Renal cortex interstitium (tissue), 11 donors: ENCODE measurements around the gene GRK7. TPM values are rescaled to one million over a fixed set of nuclear protein-coding genes. Genes with fewer than 3 reads are reported as not detected.
"Not testable (repeated sequence)": the region's sequence is repeated elsewhere in the genome, so short reads cannot be mapped to it uniquely, and the experiment has no call there.

Source experiments
- DNase-seq, 11 donors: peaks; one replicate each; pipeline ENCODE4 v3.0.0-alpha.2; 2013; ENCODE audit warnings: low read depth in 9 of 11, low spot score in 4 of 11; ENCODE audit errors: extremely low read depth in 1 of 11
- polyA plus RNA-seq, 3 donors: library from polyadenylated mRNA; unstranded; fragments of 120-200 nt; gene quantifications; one replicate each; pipeline ENCODE4 v1.2.1, GENCODE V29; 2013; ENCODE audit not compliant: insufficient read length in 3 of 3

GRK7 gene
- polyA plus RNA-seq, 3 donors: 0.11 to 0.21 TPM; not detected in 1

DNA sequence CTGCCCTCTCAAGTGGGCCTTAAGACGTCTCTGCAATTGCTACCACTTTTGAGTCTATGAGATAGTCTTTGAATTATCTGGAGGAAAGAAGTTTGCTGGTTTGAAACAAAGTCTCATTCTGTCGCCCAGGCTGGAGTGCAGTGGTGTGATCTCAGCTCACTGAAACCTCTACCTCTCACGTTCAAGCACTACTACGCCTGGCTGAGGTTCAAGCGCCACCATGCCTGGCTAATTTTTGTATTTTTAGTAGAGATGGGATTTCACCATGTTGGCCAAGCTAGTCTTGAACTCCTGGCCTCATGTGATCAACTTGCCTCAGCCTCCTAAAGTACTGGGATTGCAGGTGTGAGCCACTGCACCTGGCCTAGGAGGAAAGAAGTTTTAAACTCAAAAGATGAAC lies 25.5 kb downstream of the GRK7 start:
- DNase-seq: not testable (repeated sequence)

DNA sequence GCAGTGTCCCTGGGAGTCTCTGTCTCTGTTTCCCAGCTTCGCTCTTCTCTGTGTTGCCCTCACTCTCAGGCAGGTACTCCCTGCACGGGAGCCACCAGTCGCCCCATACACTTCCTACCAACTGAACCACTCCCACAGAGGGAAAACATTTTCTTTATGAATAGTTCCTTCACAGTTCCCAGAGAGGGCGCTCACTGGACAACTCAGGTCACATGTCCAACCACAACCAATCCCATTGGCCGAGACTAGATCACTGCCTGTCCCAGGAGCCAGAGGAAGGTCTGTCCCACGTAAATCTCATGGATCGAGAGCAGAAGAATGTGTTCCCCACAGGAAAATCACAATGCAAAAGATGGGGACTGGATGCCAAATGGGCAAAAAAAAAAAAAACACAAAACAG lies 26.1 kb downstream of the GRK7 start:
- DNase-seq: no peak

DNA sequence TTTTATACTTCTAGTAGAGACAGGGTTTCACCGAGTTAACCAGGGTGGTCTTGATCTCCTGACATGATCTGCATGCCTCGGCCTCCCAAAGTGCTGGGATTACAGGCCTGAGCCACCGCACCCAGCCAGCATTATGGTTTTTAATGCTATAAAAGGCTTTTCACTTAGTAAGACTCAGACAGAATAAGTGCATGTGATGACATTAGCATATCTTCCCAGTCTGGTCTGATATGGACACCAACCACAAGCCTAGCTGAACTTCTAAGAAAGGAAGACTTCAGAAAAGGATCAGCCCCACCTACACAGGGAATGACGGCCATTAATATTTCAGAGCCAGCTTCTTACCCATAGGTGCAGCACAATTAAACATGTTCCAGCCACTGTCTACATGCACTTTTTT lies 27.0 kb downstream of the GRK7 start:
- no peak for DNase-seq

DNA sequence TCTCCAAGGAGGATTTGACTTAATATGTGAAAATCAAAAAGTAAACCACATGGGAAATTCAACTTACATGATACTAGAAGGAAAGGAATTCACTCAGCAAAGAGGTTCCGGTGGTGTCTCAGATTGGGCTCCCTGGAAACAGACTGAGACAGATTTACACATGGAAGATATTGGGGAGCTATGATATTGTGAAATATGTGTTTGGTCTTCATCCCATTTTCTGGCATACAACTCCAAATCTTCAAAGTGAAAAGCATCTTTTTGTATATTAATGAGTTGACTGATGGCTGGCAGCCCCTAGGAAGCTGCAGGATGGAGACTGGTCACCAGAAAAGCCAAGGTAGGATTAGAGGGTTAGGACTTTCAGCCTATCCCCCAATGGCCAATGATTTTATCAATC lies 29.3 kb downstream of the GRK7 start:
- no peak for DNase-seq

DNA sequence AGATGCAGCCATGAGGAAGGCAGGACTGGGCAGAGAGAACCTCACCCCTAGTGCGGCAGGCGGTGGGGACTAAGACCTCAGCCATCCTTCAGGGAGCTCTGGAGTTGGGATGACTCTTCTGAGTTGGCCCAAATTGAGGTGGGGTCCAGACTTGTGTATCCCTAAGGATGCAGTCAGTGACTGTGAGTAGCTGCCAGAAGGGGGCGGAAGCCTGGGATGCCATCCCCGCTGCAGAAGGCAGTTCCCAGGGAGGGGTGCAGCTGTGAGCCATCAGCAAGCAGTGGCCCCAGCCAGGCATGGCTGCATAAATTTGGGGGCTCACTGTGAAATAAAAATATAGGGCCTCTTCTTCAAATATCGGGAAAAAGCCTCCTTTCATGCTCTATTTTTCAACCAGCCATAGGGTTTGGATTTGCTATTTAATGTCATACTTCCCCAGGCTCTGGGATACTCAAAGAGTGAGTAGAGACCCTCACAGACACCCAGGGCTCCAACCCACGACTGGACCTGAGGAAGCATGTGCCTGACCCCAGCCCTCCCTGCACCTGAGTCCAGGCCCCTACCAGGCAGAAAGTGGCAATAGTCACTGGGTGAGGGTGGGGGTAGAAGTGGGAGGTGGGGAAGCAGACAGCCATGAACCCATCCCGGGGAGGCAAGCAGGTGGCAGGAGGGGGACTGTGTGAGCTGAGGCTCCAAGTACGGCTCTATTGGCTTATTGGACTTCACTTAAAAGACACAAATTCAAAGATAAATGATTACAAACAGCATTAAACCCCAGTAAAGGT lies 30.5 kb downstream of the GRK7 start:
- no peak for DNase-seq

DNA sequence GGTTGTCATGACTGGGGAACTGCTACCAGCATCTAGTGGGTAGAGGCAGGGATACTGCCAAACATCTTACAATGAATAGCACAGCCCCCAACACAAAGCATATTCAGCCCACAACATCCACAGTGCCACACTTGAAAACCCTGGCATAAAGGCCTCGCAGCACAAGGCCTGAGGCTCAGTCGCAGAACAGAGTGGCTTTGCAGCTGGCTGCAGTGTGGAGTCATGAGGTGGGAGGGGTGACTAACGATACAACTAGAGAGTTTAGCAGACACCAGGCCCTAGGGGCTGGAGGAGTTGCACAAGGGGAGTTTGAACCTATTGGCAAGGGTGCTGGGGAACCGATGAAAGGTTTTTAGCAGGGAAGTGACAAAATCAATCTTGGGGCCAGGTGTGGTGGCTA lies 32.1 kb downstream of the GRK7 start:
- no peak for DNase-seq

DNA sequence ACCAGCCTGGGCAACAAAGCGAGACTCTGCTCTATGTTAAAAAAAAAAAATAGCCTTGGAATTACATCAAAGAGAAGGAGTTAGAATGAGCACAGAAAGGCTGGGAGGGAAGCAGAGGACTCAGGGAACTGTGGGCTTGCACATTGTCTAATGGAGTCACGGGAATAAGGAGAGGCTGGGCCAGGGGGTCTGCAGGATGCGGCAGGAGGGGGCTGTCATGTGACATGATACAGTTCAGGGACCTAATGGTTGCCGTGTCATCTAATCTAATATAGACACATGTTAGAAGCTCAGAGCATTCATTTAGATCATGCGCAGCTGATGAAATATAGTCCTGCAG lies 32.5 kb downstream of the GRK7 start:
- DNase-seq: no peak

DNA sequence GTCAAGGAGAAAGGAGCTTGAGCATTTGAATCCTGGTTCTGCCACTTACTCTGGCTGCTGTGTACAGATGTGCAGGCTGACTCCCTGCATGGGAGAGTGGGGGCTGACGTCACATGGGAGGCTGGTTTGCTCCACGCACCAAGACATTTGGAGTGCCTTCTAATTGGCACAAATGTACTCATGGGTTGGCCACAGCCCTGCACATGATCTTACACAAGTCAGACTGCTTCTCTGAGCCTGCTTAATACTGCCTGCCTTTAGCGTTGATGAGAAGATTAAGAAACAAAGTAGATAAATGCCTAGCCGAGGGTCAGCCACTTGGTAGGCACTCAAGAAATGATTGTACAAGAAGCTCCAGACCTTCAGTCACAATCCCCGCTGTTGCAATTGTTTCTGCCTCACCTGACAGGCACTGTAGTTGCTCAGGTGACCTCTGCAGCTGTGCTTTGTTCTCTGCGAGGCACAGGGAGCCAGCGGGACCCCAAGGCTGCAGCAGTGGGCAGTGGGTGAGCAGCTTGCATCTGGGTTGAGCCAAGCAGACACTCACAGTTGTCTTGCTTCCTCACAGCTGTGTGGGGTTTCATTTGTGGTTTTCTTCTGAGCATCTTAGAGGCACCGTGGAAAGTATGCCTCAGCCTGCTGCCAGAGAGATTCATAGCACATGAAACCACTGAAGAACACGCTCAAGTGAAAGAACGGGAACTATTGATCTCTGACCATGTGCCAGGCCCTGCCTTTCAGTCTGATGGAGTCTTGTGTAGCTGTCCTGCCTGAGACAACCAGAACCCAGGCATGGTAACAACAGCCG lies 33.1 kb downstream of the GRK7 start:
- no peak for DNase-seq

DNA sequence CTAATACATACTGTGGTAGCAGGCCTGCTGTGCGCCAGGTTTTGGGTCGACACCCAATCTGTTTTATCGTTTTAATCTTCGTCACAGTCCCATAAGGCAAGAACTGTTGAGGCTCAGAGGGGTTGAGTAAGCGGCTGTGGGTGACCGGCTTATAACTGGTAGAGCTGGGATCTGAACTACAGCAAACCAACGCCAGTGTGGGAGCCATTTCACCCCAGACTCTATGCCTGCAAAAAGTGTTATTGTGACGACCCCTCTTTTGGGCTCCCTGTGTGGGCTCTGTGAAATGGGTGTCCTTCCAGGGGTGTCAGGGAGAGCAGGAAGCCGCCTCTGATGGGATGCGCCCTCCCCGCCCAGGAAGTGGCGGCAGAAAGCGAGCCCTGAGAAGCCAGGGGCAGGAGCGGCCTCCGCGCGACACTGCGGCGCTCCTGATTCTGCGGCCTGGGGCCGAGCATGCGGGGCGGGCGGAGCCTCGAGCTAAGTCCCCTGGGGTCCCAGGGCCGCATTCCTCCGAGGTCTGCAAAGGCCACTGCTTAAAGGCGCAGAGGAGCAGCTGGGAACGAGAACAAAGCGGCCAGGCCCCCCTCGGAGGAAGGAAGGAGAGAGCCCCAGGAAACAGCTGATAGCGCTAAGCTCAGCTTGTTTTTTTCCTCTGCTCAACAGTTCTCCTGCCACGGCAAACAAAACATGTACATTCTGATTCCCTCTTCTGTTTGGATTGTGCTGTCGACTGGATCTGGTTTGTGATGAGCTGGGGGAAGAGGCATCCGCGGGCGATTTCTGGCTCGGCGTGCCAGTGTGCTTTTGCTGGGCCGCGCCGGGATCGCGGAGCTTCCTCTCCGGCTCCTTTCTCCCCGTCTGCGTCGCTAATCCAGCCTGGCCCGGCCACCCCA lies 33.9 kb downstream of the GRK7 start:
- peak in 8 of 11 donors; percentile 49 to 68 (median 56) for DNase-seq

DNA sequence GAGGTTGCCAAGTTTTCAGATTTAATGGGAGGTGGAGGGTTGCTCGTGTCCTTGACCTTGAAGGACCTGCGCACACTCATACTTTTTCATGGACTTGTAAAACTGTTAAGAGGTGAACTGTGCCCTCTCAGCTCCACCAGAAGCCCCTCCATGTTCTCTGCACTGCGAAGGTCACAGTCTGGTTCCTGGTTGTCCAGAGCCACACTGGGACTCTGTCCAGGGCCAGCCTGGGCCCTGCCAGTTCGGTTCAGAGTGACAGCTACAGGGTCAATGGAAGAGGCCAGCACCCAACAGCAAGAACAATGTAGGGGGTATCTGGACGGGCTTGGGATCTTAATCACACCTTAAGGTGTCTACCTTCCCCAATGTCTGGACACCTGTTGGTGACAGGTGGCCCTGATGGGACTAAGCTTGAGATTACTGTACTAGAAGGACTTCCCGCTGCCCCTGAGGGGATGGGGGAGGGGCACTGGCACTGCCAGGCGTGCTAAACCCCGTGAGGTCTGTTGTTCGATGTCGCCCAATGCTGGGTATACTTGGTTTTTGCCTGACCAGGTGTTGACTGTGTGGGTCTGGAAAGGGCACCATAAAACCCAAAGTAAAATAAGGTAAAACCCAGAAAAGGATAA lies 34.7 kb downstream of the GRK7 start:
- no peak for DNase-seq

DNA sequence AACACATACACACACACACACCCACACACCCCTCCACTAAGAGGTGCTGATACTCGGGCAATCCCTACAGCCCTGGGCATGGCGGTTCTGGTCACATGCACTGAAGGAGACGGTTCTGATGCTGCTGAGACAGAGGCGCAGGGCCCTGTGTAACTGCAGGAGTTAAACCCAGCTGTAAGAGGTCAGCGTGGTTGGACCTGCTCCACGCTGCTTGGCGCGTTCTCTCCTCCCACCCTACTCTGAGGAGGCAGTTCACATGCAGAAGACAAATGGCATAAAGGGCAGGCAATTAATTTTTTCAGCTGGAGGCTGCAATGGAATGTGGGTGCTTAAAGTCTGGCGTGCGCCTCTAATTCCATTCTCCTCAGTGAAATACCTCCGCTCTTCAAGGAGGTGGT lies 35.2 kb downstream of the GRK7 start:
- peak in 3 of 11 donors; percentile 43 to 46 (median 45) for DNase-seq

DNA sequence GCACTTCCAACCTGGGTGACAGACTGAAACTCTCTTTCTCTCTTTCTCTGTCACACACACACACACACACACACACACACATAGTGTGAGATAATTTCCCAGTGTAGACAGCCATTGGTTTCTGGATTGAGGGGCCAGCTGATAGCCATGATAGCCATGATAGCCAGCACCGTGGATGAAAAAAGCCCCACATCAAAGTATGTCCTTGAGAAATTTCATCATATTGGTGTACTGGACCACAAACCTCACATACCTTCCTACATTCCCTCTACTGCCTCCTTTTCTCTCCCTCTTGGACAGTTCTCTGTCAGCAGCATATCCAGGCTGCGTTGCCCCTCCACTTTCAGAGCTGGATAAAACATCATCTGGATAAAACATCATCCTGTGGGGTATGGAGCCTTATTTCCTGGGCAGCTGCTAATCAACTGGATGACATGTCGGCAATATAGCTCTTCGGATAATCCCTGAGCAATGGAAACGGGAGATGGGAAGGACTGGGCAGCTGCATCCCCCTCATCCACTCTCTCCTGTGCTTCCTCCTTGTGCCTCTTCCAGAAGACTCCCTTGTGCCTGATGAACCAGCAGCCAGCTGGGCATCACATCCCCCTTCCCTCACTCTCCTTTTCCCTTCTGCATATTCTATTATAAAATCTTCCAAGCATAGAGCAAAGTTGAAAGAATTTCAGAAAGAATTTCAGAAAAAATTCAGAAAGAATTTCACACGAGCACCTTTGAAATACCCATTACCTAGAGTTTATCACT lies 39.3 kb downstream of the GRK7 start:
- no peak for DNase-seq

DNA sequence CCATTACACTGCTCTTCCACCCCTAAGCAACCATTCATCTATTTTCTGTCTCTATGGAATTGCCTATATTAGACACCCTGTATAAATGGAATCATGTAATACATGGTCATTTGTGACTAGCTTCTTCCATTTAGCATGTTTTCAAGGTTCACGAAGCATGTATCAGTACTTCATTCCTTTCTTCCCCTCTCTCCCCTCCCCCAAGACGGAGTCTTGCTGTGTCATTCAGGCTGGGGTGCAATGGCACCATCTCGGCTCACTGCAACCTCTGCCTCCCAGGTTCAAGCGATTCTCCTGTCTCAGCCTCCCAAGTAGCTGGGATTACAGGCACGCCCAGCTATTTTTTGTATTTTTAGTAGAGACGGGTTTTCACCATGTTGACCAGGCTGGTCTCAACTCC lies 40.3 kb downstream of the GRK7 start:
- DNase-seq: not testable (repeated sequence)

DNA sequence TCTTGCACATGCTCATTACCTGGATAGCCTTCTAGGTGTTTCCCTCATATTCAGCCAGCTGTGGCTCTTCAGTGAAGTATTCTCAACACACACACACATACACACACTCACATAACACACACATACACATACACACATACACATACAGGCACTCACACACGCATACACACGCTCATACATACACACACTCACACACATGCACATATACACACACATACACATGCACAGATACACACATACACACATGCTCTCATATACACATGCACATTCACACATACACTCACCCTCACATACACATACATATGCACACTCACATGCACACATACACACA lies 41.2 kb downstream of the GRK7 start:
- no peak for DNase-seq

DNA sequence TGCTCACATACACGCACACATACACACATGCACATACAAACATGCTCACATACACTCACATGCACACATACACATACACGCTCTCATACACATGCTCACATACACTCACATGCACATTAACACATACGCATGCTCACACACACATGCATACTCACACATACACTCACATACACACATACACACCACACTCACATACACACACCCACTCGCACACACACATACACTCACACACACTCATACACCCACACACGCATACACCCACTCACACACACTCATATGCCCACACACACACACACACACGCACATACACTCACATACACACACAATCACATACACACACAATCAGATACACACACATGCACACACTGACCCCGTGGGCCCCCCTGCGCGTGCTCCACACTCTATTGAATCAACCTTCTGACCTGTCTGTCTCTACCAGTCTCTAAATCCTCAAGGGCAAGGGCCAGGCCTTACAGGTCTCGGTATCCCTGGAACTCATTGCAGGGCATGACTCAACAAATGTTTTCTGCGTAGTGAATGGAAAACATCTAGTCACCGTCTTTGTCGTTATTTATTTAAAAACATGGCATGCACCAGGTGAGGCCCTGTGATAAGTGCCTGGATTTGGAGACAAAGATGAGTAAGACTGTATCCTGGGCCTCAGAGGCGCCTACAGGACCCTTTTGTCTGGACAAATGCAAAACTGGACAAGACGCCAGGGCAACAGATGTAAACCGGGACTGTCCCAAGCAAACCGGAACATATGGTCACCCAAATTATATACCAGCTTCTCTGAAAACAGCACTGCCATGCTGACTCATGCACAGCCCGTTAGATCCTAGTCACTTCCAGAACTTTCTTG lies 41.8 kb downstream of the GRK7 start:
- no peak for DNase-seq

DNA sequence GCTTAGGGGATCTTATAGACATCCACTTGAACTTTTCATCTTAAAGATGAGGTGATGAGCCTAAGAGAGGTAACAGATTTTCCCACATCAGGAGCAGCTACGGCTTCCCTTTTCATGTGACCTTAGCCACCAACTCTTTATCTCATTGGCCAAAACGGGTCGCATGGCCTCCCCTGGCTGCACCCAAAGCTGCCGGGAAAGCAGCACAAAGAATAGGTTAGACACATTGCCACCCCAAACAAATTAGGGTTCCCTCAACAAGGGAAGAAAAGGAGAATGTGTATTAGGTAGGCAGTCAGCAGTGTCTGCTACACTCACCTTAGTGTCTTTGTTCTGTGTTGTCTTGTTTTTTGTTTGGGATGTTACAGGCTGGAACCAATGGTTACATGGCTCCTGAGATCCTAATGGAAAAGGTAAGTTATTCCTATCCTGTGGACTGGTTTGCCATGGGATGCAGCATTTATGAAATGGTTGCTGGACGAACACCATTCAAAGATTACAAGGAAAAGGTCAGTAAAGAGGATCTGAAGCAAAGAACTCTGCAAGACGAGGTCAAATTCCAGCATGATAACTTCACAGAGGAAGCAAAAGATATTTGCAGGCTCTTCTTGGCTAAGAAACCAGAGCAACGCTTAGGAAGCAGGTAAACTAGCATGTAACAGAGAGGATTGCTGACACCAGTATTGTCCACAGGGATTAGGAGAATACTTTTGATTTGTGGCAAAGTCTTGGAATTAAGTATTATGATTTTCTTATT lies 44.2 kb downstream of the GRK7 start:
- DNase-seq: no peak

DNA sequence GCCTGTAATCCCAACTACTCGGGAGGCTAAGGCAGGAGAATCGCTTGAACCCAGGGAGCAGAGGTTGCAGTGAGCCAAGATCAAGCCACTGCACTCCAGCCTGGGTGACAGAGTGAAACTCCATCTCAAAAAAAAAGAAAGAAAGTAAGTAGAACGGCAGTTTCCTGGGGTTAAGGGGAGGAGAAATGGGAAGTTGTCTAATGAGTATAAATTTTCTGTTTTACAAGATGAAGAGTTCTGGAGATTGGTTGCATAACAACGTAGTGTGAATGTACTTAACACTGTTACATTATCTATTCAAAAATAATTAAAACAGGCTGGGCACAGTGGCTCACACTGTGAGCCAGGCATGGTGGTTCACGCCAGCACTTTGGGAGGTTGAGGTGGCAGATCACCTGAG lies 45.4 kb downstream of the GRK7 start:
- no peak for DNase-seq
